Gastroesophageal sphincter (tissue), 3 donors: Measurements from ENCODE around the gene LRRC26.

Experiments
- CTCF ChIP-seq, 4 experiments: fragments of 200-600 bp in 2 of 4; fragments of 450-650 bp in 2 of 4; sonication (generic) in 1 of 4; IDR thresholded peaks; one replicate each; pipeline ENCODE4 v1.5.1; 2017 to 2019; ENCODE audit warnings: antibody characterized with exemption in 4 of 4, mild to moderate bottlenecking in 2 of 4, moderate library complexity in 2 of 4
- EP300 ChIP-seq: sonication (generic); formaldehyde crosslinking; IDR thresholded peaks from one replicate; pipeline ENCODE4 v1.6.1; 2017; ENCODE audit warnings: antibody characterized with exemption, mild to moderate bottlenecking
- POLR2A ChIP-seq, 2 donors: fragments of 450-650 bp; IDR thresholded peaks; one replicate each; pipeline ENCODE4 v1.6.1; 2017; ENCODE audit warnings: antibody characterized with exemption in 2 of 2, mild to moderate bottlenecking in 2 of 2, moderate library complexity in 1 of 2
- POLR2AphosphoS5 ChIP-seq: sonication (generic); formaldehyde crosslinking; IDR thresholded peaks from one replicate; pipeline ENCODE4 v1.6.1; 2017; ENCODE audit warnings: antibody characterized with exemption

- TF ChIP-seq CTCF (IDR thresholded peaks at IDR 0.05) (no peak), POLR2AphosphoS5 (no peak), EP300 (no peak), POLR2A (IDR thresholded peaks at IDR 0.05) (no peak)
Observed at GRCh38 chr9:137175345-137175961, 5.6 kb upstream of the LRRC26 start.
